ENCODE measurements around the gene PTPRT. TPM values are rescaled to one million over a fixed set of nuclear protein-coding genes. Genes with fewer than 3 reads are reported as not detected.

The PTPRT gene
- total RNA-seq, 1 experiment from 2014 or later = not detected

GRCh38 chr20:42844751-42845150 is 345.0 kb downstream of the PTPRT start:
- H3K9me2 ChIP-seq (ENCODE audit: insufficient read depth) = no peaks in the 10 kb centered on the region
- ATAC-seq = no peak
- no peak overlapping the region for H3K27ac ChIP-seq (ENCODE audit: low read depth, low read length)
- no peak overlapping the region for H3K9ac ChIP-seq (ENCODE audit: low read length)
- no peaks in the 10 kb centered on the region for H3K27me3 ChIP-seq (ENCODE audit: insufficient read depth, low read length)
- no peak overlapping the region for H3K4me2 ChIP-seq (ENCODE audit: low read length)
- no TSS peak for BruUV-seq (replicated peaks)
- RAD21 ChIA-PET (ENCODE audit: low non-redundant PET in 1 of 2, low total read pairs in 2 of 2, uncharacterized antibody in 2 of 2, unreplicated experiment in 2 of 2) = no interaction called here
- TF ChIP-seq TCF7L2 (IDR thresholded peaks at IDR 0.05; ENCODE audit: borderline replicate concordance, extremely low read depth, insufficient read depth, insufficient read length) = no peak
- no peak for TF ChIP-seq POLR2AphosphoS5 (IDR thresholded peaks at IDR 0.05; ENCODE audit: low read depth, low read length)
- TF ChIP-seq POLR2A (IDR thresholded peaks at IDR 0.05; ENCODE audit: borderline replicate concordance, extremely low read depth, insufficient read depth, insufficient read length) = no peak
- no peak for TF ChIP-seq EZH2 (IDR thresholded peaks at IDR 0.05)
- TF ChIP-seq CEBPB (IDR thresholded peaks at IDR 0.05; ENCODE audit: low read depth) = no peak
- TF ChIP-seq EGR1 (IDR thresholded peaks at IDR 0.05; ENCODE audit: low read depth) = no peak
- TF ChIP-seq SIN3A (IDR thresholded peaks at IDR 0.05; ENCODE audit: low read depth) = no peak
- TF ChIP-seq RAD21 (IDR thresholded peaks at IDR 0.05; ENCODE audit: low read depth) = no peak
- TF ChIP-seq ATF3 (IDR thresholded peaks at IDR 0.05) = no peak
- TF ChIP-seq YY1 (IDR thresholded peaks at IDR 0.05; ENCODE audit: extremely low read depth, insufficient replicate concordance, low read depth, low read length) = no peak
- no peak for TF ChIP-seq SP1 (IDR thresholded peaks at IDR 0.05; ENCODE audit: low read depth)
- no peak for TF ChIP-seq ZFX (IDR thresholded peaks at IDR 0.05)
- no peak for TF ChIP-seq SRF (IDR thresholded peaks at IDR 0.05; ENCODE audit: low read depth)
- TF ChIP-seq EZH2phosphoT487 (IDR thresholded peaks at IDR 0.05; ENCODE audit: borderline replicate concordance) = no peak
- TF ChIP-seq ELF1 (IDR thresholded peaks at IDR 0.05; ENCODE audit: borderline replicate concordance, low read depth) = no peak
- no peak for TF ChIP-seq REST (IDR thresholded peaks at IDR 0.05; ENCODE audit: low read depth)
- no peak for DNase-seq (ENCODE audit: low read depth, low spot score)
- intact Hi-C loops (cut with micrococcal nuclease) = no loop called here
- POLR2A ChIA-PET = no interaction called here
- no peak overlapping the region for H2AFZ ChIP-seq (ENCODE audit: low read depth, low read length, poor library complexity, severe bottlenecking)
- CTCF ChIA-PET = no interaction called here
- H4K20me1 ChIP-seq (ENCODE audit: insufficient read depth) = no peaks in the 10 kb centered on the region
- H3K4me3 ChIP-seq (replicated peaks in 1 of 2; ENCODE audit: low read depth in 1 of 2, low read length in 2 of 2) = no peak overlapping the region
- H3K4me1 ChIP-seq (ENCODE audit: control insufficient read depth in 1 of 2, insufficient read depth in 2 of 2, low read length in 2 of 2) = no peaks in the 10 kb centered on the region
- H3K79me2 ChIP-seq (ENCODE audit: insufficient read depth, low read length) = no peaks in the 10 kb centered on the region
- peaks cover 12 to 14% of the 10 kb centered on the region in 2 experiments; a peak in 2 of 4 replicates for H3K9me3 ChIP-seq (ENCODE audit: control insufficient read depth in 1 of 2, insufficient read depth in 1 of 2, low read depth in 1 of 2, low read length in 2 of 2)
- H3K36me3 ChIP-seq (ENCODE audit: control insufficient read depth in 1 of 2, insufficient read depth in 2 of 2, low read length in 2 of 2) = no peaks in the 10 kb centered on the region

All from HCT116 (cell line).